GM12872 (cell line): ENCODE results near the gene PNO1.

Source experiments
- TF ChIP-seq, protein P1 (sequence below): IDR thresholded peaks from 3 replicates; pipeline ENCODE4 v1.5.1; 2011; ENCODE audit warnings: low read depth, mild to moderate bottlenecking, low read length, moderate library complexity; ENCODE audit not compliant: insufficient read depth

PNO1 gene

DNA sequence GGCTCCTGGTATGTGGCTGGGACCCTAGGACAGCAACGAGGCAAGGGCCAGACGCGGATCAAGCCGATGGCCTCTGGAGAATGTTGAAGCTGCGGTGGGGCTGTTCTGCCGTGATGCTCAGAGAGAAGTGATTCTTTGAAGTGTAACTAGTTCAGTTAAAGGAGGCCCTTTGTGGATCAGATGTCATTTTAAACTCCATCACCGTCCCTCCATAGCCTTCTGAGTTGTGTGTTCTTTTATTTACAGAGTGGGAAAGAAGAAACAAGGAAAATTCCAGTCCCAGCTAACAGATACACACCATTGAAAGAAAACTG, 403 bp downstream of the PNO1 start:
- TF ChIP-seq, protein P1, sequence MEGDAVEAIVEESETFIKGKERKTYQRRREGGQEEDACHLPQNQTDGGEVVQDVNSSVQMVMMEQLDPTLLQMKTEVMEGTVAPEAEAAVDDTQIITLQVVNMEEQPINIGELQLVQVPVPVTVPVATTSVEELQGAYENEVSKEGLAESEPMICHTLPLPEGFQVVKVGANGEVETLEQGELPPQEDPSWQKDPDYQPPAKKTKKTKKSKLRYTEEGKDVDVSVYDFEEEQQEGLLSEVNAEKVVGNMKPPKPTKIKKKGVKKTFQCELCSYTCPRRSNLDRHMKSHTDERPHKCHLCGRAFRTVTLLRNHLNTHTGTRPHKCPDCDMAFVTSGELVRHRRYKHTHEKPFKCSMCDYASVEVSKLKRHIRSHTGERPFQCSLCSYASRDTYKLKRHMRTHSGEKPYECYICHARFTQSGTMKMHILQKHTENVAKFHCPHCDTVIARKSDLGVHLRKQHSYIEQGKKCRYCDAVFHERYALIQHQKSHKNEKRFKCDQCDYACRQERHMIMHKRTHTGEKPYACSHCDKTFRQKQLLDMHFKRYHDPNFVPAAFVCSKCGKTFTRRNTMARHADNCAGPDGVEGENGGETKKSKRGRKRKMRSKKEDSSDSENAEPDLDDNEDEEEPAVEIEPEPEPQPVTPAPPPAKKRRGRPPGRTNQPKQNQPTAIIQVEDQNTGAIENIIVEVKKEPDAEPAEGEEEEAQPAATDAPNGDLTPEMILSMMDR = no peak

DNA sequence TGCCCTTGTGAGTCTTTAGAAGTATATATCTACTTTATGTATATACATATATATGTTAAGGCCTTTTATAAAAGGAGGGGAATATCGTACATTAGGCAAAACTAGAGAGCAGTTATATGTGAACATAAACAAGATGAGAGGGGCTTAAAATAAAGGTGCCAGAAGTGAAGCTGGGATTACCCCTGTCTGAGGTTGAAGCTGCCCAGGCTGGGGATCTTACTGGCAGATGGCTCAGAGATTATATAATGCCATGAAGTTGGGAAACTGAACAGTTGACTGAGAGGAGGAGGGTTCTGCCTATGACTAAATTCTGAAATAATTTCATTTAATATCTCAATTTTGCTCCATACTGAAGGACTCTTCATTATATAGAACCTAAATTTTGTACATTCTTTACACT, 6.0 kb downstream of the PNO1 start:
- TF ChIP-seq, protein P1 = no peak

DNA sequence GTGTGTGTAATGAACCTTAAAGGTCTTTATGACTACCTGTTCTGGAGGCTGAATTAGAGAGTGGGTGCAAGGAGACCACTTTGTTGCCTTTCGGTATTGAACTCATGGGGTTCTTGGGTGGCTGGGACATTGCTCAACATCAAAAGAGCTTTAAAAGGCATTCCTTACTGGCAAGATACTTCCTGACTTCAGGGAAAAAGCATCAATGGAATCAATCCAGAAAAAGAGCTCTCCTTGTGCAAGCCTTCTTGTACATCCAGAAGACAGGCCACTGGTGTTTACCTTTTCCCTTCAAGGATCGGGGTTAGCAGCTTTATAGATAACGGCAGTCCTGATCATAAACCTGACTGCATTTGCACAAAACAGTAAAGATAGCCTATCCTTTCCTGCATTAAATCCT, 9.5 kb downstream of the PNO1 start:
- TF ChIP-seq, protein P1 = no peak

DNA sequence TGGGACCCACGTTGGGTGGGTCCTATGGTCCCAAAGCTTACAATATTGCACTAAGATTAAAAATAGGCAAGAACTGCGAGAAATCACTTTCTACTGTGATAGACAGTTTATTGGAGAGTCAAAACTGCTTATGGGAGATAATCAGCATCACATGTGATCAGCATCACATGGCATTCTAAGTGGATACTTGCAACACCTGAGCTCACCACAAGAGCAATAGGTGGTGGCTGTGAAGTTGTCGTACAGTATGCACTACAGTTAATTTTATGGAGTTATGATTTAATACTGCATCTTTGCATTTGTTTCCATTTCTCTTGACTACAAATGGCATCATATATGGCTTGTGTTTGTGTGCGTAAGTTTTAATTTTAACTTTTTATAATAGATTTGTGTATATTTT, 11.6 kb downstream of the PNO1 start:
- TF ChIP-seq, protein P1 = peak; percentile 30; the same call in 1 of the 3 replicates

DNA sequence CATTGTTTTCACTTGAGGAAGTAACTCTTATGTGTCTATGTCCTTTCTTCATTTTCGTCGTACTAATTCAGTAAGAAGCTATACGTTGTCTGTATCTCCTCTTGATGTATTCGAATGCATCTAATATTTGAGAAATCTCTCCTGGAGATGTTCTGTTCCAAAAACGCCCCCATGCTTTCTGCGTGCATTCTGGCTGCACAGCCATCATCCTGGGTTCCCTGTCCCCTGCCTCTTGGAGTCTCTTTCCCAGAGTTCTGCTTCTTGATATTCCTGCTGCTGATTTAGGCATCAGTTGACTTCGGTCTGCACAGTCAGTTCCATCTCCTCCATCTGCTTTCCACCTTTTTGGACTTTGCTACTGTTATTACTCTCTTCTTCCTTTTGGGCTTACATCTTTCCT, 13.5 kb downstream of the PNO1 start:
- TF ChIP-seq, protein P1 = no peak

DNA sequence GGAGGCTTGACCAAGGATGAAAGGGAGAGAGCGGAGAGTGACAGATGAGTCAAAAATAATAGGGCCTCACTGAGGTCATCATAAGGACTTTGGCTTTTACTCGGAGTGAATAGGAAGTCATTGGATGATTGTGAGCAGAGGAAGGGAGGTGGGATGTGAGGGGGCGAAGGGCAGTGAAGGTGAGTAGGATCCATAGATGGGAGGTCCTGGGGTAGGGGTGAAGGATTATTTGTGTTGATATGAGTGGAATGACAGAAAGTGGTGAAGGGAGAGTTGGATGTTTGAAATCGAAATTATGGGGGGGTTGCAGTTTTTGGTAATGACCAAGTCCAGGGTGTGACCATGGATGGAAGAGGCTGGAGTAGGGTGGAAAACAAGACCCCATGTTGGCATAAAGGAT, 14.0 kb downstream of the PNO1 start:
- TF ChIP-seq, protein P1 = no peak

DNA sequence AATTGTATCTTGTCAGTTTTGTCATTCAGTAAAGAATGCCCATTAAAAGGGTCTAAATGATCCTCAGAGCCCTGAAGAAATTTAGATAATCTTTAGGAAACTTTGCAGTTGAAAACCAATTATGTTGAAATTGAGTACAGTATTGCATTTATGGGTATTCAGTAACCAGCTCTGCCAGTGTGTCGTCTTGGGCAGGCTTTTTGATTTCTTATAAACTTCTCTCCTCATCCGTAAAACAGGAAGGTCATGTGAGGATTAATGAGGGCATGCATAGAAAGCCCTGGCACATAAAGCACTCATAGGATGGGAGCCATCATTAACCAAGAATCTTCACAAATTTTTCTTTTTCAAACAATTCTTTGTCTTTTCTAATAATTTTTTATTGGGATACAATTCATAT, 14.8 kb downstream of the PNO1 start:
- TF ChIP-seq, protein P1 = no peak
